OCI-LY1 (cell line): Measurements from ENCODE around the gene MYO16.

Experiments used
- H2AFZ ChIP-seq: fragments of 200-600 bp; sonication (generic), shearing (Covaris generic); 2 replicates; pipeline ENCODE4 v1.6.0; 2014; ENCODE audit warnings: antibody characterized with exemption, mild to moderate bottlenecking, low read length
- H3F3A ChIP-seq: fragments of 200-600 bp; sonication (generic), shearing (Covaris generic); 2 replicates; pipeline ENCODE4 v1.6.0; 2014; ENCODE audit warnings: mild to moderate bottlenecking, antibody characterized with exemption, low read length, moderate library complexity; ENCODE audit not compliant: insufficient read depth
- H3K27ac ChIP-seq: fragments of 200-600 bp; sonication (generic); 2 replicates; pipeline ENCODE4 v1.5.1; 2014; ENCODE audit warnings: low read length, mixed run types, mild to moderate bottlenecking, low read depth; ENCODE audit not compliant: poor library complexity, severe bottlenecking
- H3K27me3 ChIP-seq: fragments of 200-600 bp; sonication (generic); 2 replicates; pipeline ENCODE4 v1.6.0; 2014; ENCODE audit warnings: antibody characterized with exemption, mild to moderate bottlenecking, low read length, moderate library complexity; ENCODE audit not compliant: insufficient read depth
- H3K36me3 ChIP-seq: fragments of 200-600 bp; sonication (generic); 2 replicates; pipeline ENCODE4 v1.6.1; 2014; ENCODE audit warnings: mild to moderate bottlenecking, antibody characterized with exemption, low read length, moderate library complexity, mixed read lengths; ENCODE audit not compliant: insufficient read depth
- H3K4me1 ChIP-seq: fragments of 200-600 bp; sonication (generic); 2 replicates; pipeline ENCODE4 v1.5.1; 2014; ENCODE audit warnings: mild to moderate bottlenecking, low read length, moderate library complexity; ENCODE audit not compliant: insufficient read depth, severe bottlenecking
- H3K4me2 ChIP-seq: fragments of 200-600 bp; sonication (generic), shearing (Covaris generic); 2 replicates; pipeline ENCODE4 v1.6.1; 2014; ENCODE audit warnings: low read length
- H3K4me3 ChIP-seq: fragments of 200-600 bp; sonication (generic); 2 replicates; pipeline ENCODE4 v1.5.1; 2014; ENCODE audit warnings: low read length, low read depth, mild to moderate bottlenecking, mixed read lengths; ENCODE audit not compliant: poor library complexity, severe bottlenecking
- H3K79me2 ChIP-seq: fragments of 200-600 bp; shearing (Covaris generic); 2 replicates; pipeline ENCODE4 v1.6.1; 2016; ENCODE audit warnings: mixed run types, low read length, mixed read lengths; ENCODE audit not compliant: insufficient read depth
- H3K9ac ChIP-seq: fragments of 200-600 bp; sonication (generic), shearing (Covaris generic); 2 replicates; pipeline ENCODE4 v1.6.1; 2014; ENCODE audit warnings: mild to moderate bottlenecking, low read length, mixed read lengths
- H3K9me2 ChIP-seq: fragments of 200-600 bp; sonication (generic), shearing (Covaris generic); 2 replicates; pipeline ENCODE4 v1.6.1; 2014; ENCODE audit warnings: low read depth, mild to moderate bottlenecking, low read length, mixed read lengths
- H3K9me3 ChIP-seq: fragments of 200-600 bp; shearing (Covaris generic); 2 replicates; pipeline ENCODE4 v1.6.1; 2014; ENCODE audit warnings: low read length, mixed read lengths
- H4K20me1 ChIP-seq: fragments of 200-600 bp; sonication (generic), shearing (Covaris generic); 2 replicates; pipeline ENCODE4 v1.6.0; 2016; ENCODE audit warnings: mild to moderate bottlenecking, low read length; ENCODE audit not compliant: insufficient read depth
- CTCF ChIP-seq: fragments of 200-600 bp; sonication (generic), shearing (Covaris generic); IDR thresholded peaks from 2 replicates; pipeline ENCODE4 v1.5.1; 2017; ENCODE audit warnings: mild to moderate bottlenecking, antibody characterized with exemption, low read length, moderate library complexity, mixed read lengths
- EZH2 ChIP-seq: fragments of 200-600 bp; sonication (generic), shearing (Covaris generic); IDR thresholded peaks from 2 replicates; pipeline ENCODE4 v1.8.0; 2017; ENCODE audit warnings: borderline replicate concordance, mixed run types, mild to moderate bottlenecking, antibody characterized with exemption, low read length, moderate library complexity, mixed read lengths

The MYO16 gene

GRCh38 chr13:109241160-109241559 is 611.7 kb downstream of the MYO16 start:
- H3K27me3 ChIP-seq: no peaks in the 10 kb centered on the region
- H3K79me2 ChIP-seq: no peaks in the 10 kb centered on the region
- H3K4me3 ChIP-seq: no peak overlapping the region
- no peak for TF ChIP-seq EZH2
- TF ChIP-seq CTCF: no peak
- no peaks in the 10 kb centered on the region for H3K9me2 ChIP-seq
- H3K4me1 ChIP-seq: no peaks in the 10 kb centered on the region
- H3K36me3 ChIP-seq: no peaks in the 10 kb centered on the region
- 0 out of 2 replicates have a peak, but pooled peaks cover 5% of the 10 kb centered on the region for H3K9me3 ChIP-seq
- no peaks in the 10 kb centered on the region for H4K20me1 ChIP-seq
- no peak overlapping the region for H3K27ac ChIP-seq
- no peak overlapping the region for H3K4me2 ChIP-seq
- no peak overlapping the region for H2AFZ ChIP-seq
- no peaks in the 10 kb centered on the region for H3F3A ChIP-seq
- no peak overlapping the region for H3K9ac ChIP-seq

GRCh38 chr13:109243311-109243951 is 614.0 kb downstream of the MYO16 start:
- no peak for TF ChIP-seq EZH2
- no peak for TF ChIP-seq CTCF
- no peaks in the 10 kb centered on the region for H3K36me3 ChIP-seq
- H3K4me2 ChIP-seq: no peak overlapping the region
- no peaks in the 10 kb centered on the region for H4K20me1 ChIP-seq
- H3K9me3 ChIP-seq: peaks cover 5% of the 10 kb centered on the region; the same call in 1 of the 2 replicates
- H3K27me3 ChIP-seq: no peaks in the 10 kb centered on the region
- H3K79me2 ChIP-seq: no peaks in the 10 kb centered on the region
- H3K4me3 ChIP-seq: no peak overlapping the region
- H3K4me1 ChIP-seq: no peaks in the 10 kb centered on the region
- H3K9me2 ChIP-seq: no peaks in the 10 kb centered on the region
- no peaks in the 10 kb centered on the region for H3F3A ChIP-seq
- no peak overlapping the region for H3K9ac ChIP-seq
- H2AFZ ChIP-seq: no peak overlapping the region
- no peak overlapping the region for H3K27ac ChIP-seq

- H3F3A ChIP-seq: no peaks in the 10 kb centered on the region
- no peaks in the 10 kb centered on the region for H3K36me3 ChIP-seq
- no peak overlapping the region for H3K4me2 ChIP-seq
- no peaks in the 10 kb centered on the region for H4K20me1 ChIP-seq
- H3K27ac ChIP-seq: no peak overlapping the region
- no peaks in the 10 kb centered on the region for H3K27me3 ChIP-seq
- H3K9me3 ChIP-seq: peaks cover 5% of the 10 kb centered on the region; the same call in 1 of the 2 replicates
- H2AFZ ChIP-seq: no peak overlapping the region
- TF ChIP-seq CTCF (no peak), EZH2 (no peak)
- no peaks in the 10 kb centered on the region for H3K4me1 ChIP-seq
- H3K9ac ChIP-seq: no peak overlapping the region
- H3K4me3 ChIP-seq: no peak overlapping the region
- H3K79me2 ChIP-seq: no peaks in the 10 kb centered on the region
- H3K9me2 ChIP-seq: no peaks in the 10 kb centered on the region
Observed at GRCh38 chr13:109244566-109244965, 615.2 kb downstream of the MYO16 start.
